HFFc6 (cell line): Measurements from ENCODE around the gene TBL1Y. TPM values are rescaled to one million over a fixed set of nuclear protein-coding genes. Genes with fewer than 3 reads are reported as not detected.

Source experiments
- DNase-seq: peaks from one replicate; pipeline ENCODE4 v3.0.0-alpha.2; 2018
- H3K27ac Mint-ChIP-seq: 2 replicates; pipeline ENCODE4 v1.8.0; 2020; ENCODE audit warnings: mild to moderate bottlenecking, mixed read lengths
- H3K27me3 Mint-ChIP-seq: 2 replicates; pipeline ENCODE4 v1.8.0; 2021; ENCODE audit warnings: mild to moderate bottlenecking, moderate library complexity, mixed read lengths; ENCODE audit not compliant: insufficient read depth
- H3K36me3 Mint-ChIP-seq: 2 replicates; pipeline ENCODE4 v1.8.0; 2021; ENCODE audit warnings: low read depth, mixed read lengths
- H3K4me1 Mint-ChIP-seq: 2 replicates; pipeline ENCODE4 v1.8.0; 2020; ENCODE audit warnings: low read depth, mixed read lengths
- H3K4me3 Mint-ChIP-seq: 2 replicates; pipeline ENCODE4 v1.8.0; 2020; ENCODE audit warnings: mild to moderate bottlenecking, moderate library complexity, mixed read lengths
- H3K9me3 Mint-ChIP-seq: 2 replicates; pipeline ENCODE4 v1.8.0; 2020; ENCODE audit warnings: mild to moderate bottlenecking, mixed read lengths
- CTCF ChIP-seq: fragments of 200-600 bp; sonication (generic); IDR thresholded peaks from 2 replicates; pipeline ENCODE4 v1.5.0; 2021; ENCODE audit warnings: antibody characterized with exemption, mild to moderate bottlenecking
- total RNA-seq, 6 experiments: library from RNA; stranded (reverse); fragmentation: NEBNext Ultra II Directional; extraction: Animal tissue kit (Norgen Biotek cat#: 25700); gene quantifications; 2 replicates in 1 of 6; 3 replicates in 5 of 6; pipeline ENCODE4 v1.2.3, GENCODE V29; 2021

Gene TBL1Y
- total RNA-seq, 6 experiments from 2014 or later: not detected

DNA sequence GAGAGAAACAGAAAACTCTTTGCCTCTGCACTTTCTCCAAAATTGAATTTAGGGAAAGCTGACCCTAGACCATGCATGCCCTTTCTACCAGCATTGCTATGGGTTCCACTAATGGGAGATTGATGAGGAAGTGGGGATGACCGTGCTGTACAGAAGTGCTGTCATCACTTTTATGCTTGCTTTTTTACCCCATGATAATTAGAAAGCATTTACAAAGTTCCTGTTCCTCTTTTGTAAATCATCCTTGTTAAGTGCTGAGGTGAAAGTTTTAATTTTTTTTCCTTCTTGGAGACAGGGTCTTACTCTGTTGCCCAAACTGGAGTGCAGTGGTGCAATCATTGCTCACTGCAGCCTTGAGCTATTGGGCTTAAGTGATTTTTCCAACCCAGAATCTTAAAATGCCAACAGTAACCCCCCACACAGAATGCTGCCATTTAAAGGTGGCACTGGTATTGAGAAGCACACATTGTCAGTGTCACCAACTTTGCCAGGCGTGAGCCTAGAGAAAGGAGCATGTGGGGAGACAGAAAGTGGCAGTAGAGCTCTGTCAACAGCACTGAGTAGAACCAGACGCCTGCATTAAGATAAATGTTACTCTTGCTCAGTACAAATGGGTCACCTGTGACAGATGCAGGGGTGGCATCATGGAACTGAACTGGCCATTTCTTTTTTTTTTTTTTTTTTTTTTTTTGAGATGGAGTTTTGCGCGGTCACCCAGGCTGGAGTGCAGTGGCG lies 79.6 kb downstream of the TBL1Y start:
- Mint-ChIP-seq H3K27me3 (no peaks in the 10 kb centered on the region), H3K4me3 (no peak overlapping the region), H3K36me3 (no peaks in the 10 kb centered on the region), H3K27ac (no peak overlapping the region), H3K9me3 (no peaks in the 10 kb centered on the region), H3K4me1 (no peaks in the 10 kb centered on the region)
- no peak for TF ChIP-seq CTCF
- DNase-seq: no peak

- no peaks in the 10 kb centered on the region for H3K4me1 Mint-ChIP-seq
- DNase-seq: no peak
- H3K36me3 Mint-ChIP-seq: no peaks in the 10 kb centered on the region
- H3K4me3 Mint-ChIP-seq: no peak overlapping the region
- TF ChIP-seq CTCF: no peak
- no peaks in the 10 kb centered on the region for H3K27me3 Mint-ChIP-seq
- no peaks in the 10 kb centered on the region for H3K9me3 Mint-ChIP-seq
- H3K27ac Mint-ChIP-seq: no peak overlapping the region
Observed at GRCh38 chrY:6992041-6992440, 81.5 kb downstream of the TBL1Y start.

DNA sequence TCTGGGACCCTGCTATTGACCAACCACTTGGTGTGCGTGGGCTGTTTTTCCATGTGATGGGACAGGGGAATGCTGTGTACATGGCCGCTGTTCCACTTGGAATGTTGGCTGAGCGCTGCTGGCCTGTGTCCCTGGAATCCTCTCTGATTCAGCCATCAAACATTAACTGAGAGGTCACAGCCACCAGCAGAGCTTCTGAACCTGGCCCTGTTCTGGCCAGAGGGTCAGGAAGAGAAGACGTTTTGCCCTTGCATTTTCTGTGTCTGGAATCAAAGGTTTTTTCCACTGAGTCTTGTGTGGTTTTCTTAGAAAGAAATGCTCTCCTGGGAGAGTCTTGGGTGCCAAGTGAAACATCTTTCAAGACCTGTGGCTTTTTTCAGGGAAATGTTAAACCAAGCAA lies 85.5 kb downstream of the TBL1Y start:
- Mint-ChIP-seq H3K27ac (no peak overlapping the region), H3K27me3 (no peaks in the 10 kb centered on the region), H3K4me1 (no peaks in the 10 kb centered on the region), H3K9me3 (no peaks in the 10 kb centered on the region), H3K4me3 (no peak overlapping the region), H3K36me3 (no peaks in the 10 kb centered on the region)
- no peak for TF ChIP-seq CTCF
- no peak for DNase-seq

DNA sequence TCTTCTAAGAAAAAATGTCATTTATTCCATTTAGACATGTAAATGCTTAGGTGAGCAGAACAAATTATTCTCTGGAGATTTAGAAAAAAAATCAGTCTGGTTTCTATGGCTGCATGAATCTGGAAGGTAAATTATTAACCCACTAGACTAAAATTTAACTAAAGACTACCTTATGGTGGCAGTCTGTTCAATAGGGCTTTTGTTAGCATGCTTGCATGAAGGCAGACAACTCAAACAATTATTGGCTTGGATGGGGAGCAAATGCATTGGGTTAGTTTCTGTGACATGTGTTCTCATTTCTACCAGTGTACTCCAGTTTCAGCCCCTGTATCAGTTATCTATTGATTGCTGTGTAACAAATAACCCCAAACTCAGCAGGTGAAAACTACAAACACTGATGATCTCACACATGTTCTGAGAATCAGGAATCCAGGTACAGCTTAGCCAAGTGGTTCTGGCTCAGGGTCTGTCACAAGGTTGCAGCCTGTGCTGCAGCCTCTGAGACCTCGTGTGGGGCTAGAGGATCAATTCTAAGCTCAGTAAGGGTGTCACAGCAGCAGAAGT lies 87.1 kb downstream of the TBL1Y start:
- Mint-ChIP-seq H3K36me3 (no peaks in the 10 kb centered on the region), H3K9me3 (no peaks in the 10 kb centered on the region), H3K27ac (no peak overlapping the region), H3K4me3 (no peak overlapping the region), H3K27me3 (no peaks in the 10 kb centered on the region), H3K4me1 (no peaks in the 10 kb centered on the region)
- TF ChIP-seq CTCF: no peak
- DNase-seq: no peak

DNA sequence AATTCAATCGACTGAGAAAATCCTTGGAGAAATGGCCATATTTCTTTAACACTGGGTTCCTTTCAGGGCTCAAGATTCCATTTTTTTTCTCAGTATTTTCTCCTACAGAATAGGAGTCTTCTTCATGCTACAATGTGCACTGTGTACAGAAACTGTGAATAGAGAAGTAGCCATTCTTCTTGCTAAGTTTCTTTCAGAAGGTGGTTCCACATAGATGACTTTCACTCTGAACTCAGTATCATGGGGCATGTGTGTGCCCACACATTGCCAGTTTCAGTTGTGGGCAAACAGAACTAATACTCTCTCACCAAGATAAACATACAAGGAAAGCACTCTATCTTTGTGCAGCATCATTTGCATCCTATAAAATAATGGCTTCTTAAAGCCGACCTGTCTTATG lies 89.4 kb downstream of the TBL1Y start:
- Mint-ChIP-seq H3K4me3 (no peak overlapping the region), H3K36me3 (no peaks in the 10 kb centered on the region), H3K27me3 (peaks cover 3% of the 10 kb centered on the region; the same call in 1 of the 2 replicates), H3K4me1 (no peaks in the 10 kb centered on the region), H3K9me3 (no peaks in the 10 kb centered on the region), H3K27ac (no peak overlapping the region)
- no peak for DNase-seq
- TF ChIP-seq CTCF: no peak
